WTC11 (cell line): ENCODE results near the gene NKAIN2.

Experiments
- CREB1 ChIP-seq: sonication (generic); formaldehyde crosslinking; IDR thresholded peaks from 2 replicates; pipeline ENCODE4 v1.8.0; 2023; ENCODE audit warnings: mild to moderate bottlenecking, missing genetic modification reagents
- ETV6 ChIP-seq: sonication (generic); formaldehyde crosslinking; IDR thresholded peaks from 2 replicates; pipeline ENCODE4 v1.8.1; 2022; ENCODE audit warnings: mild to moderate bottlenecking, missing genetic modification reagents
- MAX ChIP-seq: sonication (generic); formaldehyde crosslinking; IDR thresholded peaks from 2 replicates; pipeline ENCODE4 v1.8.0; 2022; ENCODE audit warnings: mild to moderate bottlenecking, missing genetic modification reagents
- NFYB ChIP-seq: sonication (generic); formaldehyde crosslinking; conservative IDR thresholded peaks from 2 replicates; pipeline ENCODE4 v1.8.0; 2022; ENCODE audit warnings: low read depth, missing genetic modification reagents
- TCF7 ChIP-seq: sonication (generic); formaldehyde crosslinking; IDR thresholded peaks from 2 replicates; pipeline ENCODE4 v1.8.0; 2022; ENCODE audit warnings: mild to moderate bottlenecking, low read depth, missing genetic modification reagents, moderate library complexity
- TEAD4 ChIP-seq: sonication (generic); formaldehyde crosslinking; IDR thresholded peaks from 2 replicates; pipeline ENCODE4 v1.8.0; 2022; ENCODE audit warnings: mild to moderate bottlenecking, missing genetic modification reagents
- USF1 ChIP-seq: sonication (generic); formaldehyde crosslinking; IDR thresholded peaks from 2 replicates; pipeline ENCODE4 v1.8.0; 2022; ENCODE audit warnings: mild to moderate bottlenecking, missing genetic modification reagents
- ZBTB21 ChIP-seq: sonication (generic); formaldehyde crosslinking; IDR thresholded peaks from 2 replicates; pipeline ENCODE4 v1.8.1; 2023; ENCODE audit warnings: mild to moderate bottlenecking, missing genetic modification reagents, borderline replicate concordance
- ZBTB43 ChIP-seq: sonication (generic); formaldehyde crosslinking; IDR thresholded peaks from 2 replicates; pipeline ENCODE4 v1.8.1; 2023; ENCODE audit warnings: mild to moderate bottlenecking, missing genetic modification reagents
- TF ChIP-seq, protein P1 (sequence below): fragments of 200-600 bp; IDR thresholded peaks from 2 replicates; pipeline ENCODE4 v1.8.0; 2022; ENCODE audit warnings: antibody characterized with exemption
- TF ChIP-seq, protein P2 (sequence below): fragments of 250-450 bp; sonication (Bioruptor Pico); IDR thresholded peaks from 2 replicates; pipeline ENCODE4 v1.8.0; 2021; ENCODE audit warnings: mild to moderate bottlenecking
- TF ChIP-seq, protein P3 (sequence below): sonication (generic); formaldehyde crosslinking; IDR thresholded peaks from 2 replicates; pipeline ENCODE4 v1.8.0; 2023; ENCODE audit warnings: missing genetic modification reagents

GRCh38 chr6:124066269-124066668 lies 262.6 kb downstream of the NKAIN2 start:
- TF ChIP-seq, protein P1, sequence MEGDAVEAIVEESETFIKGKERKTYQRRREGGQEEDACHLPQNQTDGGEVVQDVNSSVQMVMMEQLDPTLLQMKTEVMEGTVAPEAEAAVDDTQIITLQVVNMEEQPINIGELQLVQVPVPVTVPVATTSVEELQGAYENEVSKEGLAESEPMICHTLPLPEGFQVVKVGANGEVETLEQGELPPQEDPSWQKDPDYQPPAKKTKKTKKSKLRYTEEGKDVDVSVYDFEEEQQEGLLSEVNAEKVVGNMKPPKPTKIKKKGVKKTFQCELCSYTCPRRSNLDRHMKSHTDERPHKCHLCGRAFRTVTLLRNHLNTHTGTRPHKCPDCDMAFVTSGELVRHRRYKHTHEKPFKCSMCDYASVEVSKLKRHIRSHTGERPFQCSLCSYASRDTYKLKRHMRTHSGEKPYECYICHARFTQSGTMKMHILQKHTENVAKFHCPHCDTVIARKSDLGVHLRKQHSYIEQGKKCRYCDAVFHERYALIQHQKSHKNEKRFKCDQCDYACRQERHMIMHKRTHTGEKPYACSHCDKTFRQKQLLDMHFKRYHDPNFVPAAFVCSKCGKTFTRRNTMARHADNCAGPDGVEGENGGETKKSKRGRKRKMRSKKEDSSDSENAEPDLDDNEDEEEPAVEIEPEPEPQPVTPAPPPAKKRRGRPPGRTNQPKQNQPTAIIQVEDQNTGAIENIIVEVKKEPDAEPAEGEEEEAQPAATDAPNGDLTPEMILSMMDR, result no peak
- TF ChIP-seq TCF7, result no peak
- TF ChIP-seq NFYB (CRISPR knock-in tag), result no peak
- TF ChIP-seq, protein P2, sequence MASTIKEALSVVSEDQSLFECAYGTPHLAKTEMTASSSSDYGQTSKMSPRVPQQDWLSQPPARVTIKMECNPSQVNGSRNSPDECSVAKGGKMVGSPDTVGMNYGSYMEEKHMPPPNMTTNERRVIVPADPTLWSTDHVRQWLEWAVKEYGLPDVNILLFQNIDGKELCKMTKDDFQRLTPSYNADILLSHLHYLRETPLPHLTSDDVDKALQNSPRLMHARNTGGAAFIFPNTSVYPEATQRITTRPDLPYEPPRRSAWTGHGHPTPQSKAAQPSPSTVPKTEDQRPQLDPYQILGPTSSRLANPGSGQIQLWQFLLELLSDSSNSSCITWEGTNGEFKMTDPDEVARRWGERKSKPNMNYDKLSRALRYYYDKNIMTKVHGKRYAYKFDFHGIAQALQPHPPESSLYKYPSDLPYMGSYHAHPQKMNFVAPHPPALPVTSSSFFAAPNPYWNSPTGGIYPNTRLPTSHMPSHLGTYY, result no peak
- TF ChIP-seq MAX, result no peak
- TF ChIP-seq CREB1 (CRISPR knock-in tag), result no peak
- TF ChIP-seq ETV6 (CRISPR knock-in tag), result no peak
- no peak for TF ChIP-seq USF1 (CRISPR knock-in tag)
- TF ChIP-seq, protein P3, sequence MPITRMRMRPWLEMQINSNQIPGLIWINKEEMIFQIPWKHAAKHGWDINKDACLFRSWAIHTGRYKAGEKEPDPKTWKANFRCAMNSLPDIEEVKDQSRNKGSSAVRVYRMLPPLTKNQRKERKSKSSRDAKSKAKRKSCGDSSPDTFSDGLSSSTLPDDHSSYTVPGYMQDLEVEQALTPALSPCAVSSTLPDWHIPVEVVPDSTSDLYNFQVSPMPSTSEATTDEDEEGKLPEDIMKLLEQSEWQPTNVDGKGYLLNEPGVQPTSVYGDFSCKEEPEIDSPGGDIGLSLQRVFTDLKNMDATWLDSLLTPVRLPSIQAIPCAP (CRISPR knock-in tag), result no peak
- no peak for TF ChIP-seq ZBTB43 (CRISPR knock-in tag)
- no peak for TF ChIP-seq TEAD4
- TF ChIP-seq ZBTB21 (CRISPR knock-in tag), result no peak
